H1 (cell line): Measurements from ENCODE around the gene MYLK. TPM values are rescaled to one million over a fixed set of nuclear protein-coding genes. Genes with fewer than 3 reads are reported as not detected.

Experiments used
- CTCF ChIA-PET: fragments of 300-600 bp; sonication (Branson Sonifier 250); formaldehyde crosslinking; loops from one replicate; lab custom pipeline; 2021; ENCODE audit not compliant: partially characterized antibody; lab: Charles Lee
- POLR2A ChIA-PET: fragments of 300-600 bp; sonication (Branson Sonifier 250); formaldehyde crosslinking; loops from one replicate; lab custom pipeline; 2021; ENCODE audit warnings: inconsistent platforms; ENCODE audit not compliant: partially characterized antibody; lab: Charles Lee
- DNase-seq, 2 experiments: peaks; one replicate each; pipeline versions ENCODE4 v3.0.0 to v3.0.0-alpha.2; 2010 to 2022; ENCODE audit warnings: low spot score in 2 of 2, low read depth in 1 of 2, mixed read lengths in 1 of 2
- FAIRE-seq: peaks from 2 replicates; lab custom pipeline; 2011; peaks lifted over from hg19 to GRCh38; lab: Jason Lieb, UNC
- H2AFZ ChIP-seq: 2 replicates; pipeline ENCODE4 v1.8.1; 2012; ENCODE audit warnings: low read length, inconsistent platforms
- H2AK5ac ChIP-seq: 2 replicates; pipeline ENCODE4 v1.6.1; 2013; ENCODE audit warnings: low read depth, low read length
- H2BK120ac ChIP-seq: replicated peaks from 2 replicates; pipeline ENCODE3; 2013; ENCODE audit warnings: low read depth, low read length, inconsistent platforms
- H2BK12ac ChIP-seq: 2 replicates; pipeline ENCODE4 v1.6.1; 2013; ENCODE audit warnings: low read depth, low read length
- H2BK15ac ChIP-seq: 2 replicates; pipeline ENCODE4 v1.6.1; 2013; ENCODE audit warnings: low read length
- H2BK20ac ChIP-seq: 2 replicates; pipeline ENCODE4 v1.6.1; 2013; ENCODE audit warnings: low read length
- H2BK5ac ChIP-seq: 2 replicates; pipeline ENCODE4 v1.6.1; 2013; ENCODE audit warnings: low read depth, low read length
- H3K14ac ChIP-seq: 2 replicates; pipeline ENCODE4 v1.6.1; 2013; ENCODE audit warnings: inconsistent platforms; ENCODE audit not compliant: insufficient read length
- H3K18ac ChIP-seq: 2 replicates; pipeline ENCODE4 v1.6.1; 2013; ENCODE audit warnings: low read length; ENCODE audit errors: extremely low read depth
- H3K23ac ChIP-seq: 2 replicates; pipeline ENCODE4 v1.6.1; 2013; ENCODE audit warnings: inconsistent platforms; ENCODE audit not compliant: insufficient read length
- H3K23me2 ChIP-seq: 2 replicates; pipeline ENCODE4 v1.6.1; 2013; ENCODE audit warnings: low read depth, low read length
- H3K27ac ChIP-seq: 2 replicates; pipeline ENCODE4 v1.6.1; 2011; ENCODE audit warnings: low read depth, low read length, inconsistent platforms
- H3K27me3 ChIP-seq, 4 experiments: replicated peaks in 1 of 4; 1 replicate in 1 of 4; 2 replicates in 3 of 4; pipeline versions ENCODE4 v1.6.1 to v1.8.1; 2011 to 2013; ENCODE audit warnings: low read length in 3 of 4, mild to moderate bottlenecking in 3 of 4, inconsistent platforms in 2 of 4, mixed read lengths in 2 of 4, moderate library complexity in 1 of 4; ENCODE audit not compliant: control insufficient read depth in 3 of 4, insufficient read depth in 3 of 4; ENCODE audit errors: extremely low read depth in 1 of 4
- H3K36me3 ChIP-seq, 4 experiments: 2 replicates each; pipeline versions ENCODE4 v1.6.1 to v1.8.1; 2011 to 2013; ENCODE audit warnings: mild to moderate bottlenecking in 4 of 4, low read length in 3 of 4, moderate library complexity in 2 of 4, control low read depth in 1 of 4, inconsistent platforms in 1 of 4; ENCODE audit not compliant: insufficient read depth in 4 of 4, control insufficient read depth in 2 of 4
- H3K4ac ChIP-seq: replicated peaks from 2 replicates; pipeline ENCODE3; 2013; ENCODE audit warnings: low read length, low read depth, mixed read lengths, inconsistent platforms; ENCODE audit not compliant: insufficient read length
- H3K4me1 ChIP-seq, 4 experiments: replicated peaks in 1 of 4; 1 replicate in 1 of 4; 2 replicates in 3 of 4; pipeline versions ENCODE4 v1.6.1 to v1.8.1; 2011 to 2013; ENCODE audit warnings: low read length in 3 of 4, inconsistent platforms in 2 of 4, mixed read lengths in 1 of 4; ENCODE audit not compliant: insufficient read depth in 4 of 4, control insufficient read depth in 3 of 4
- H3K4me2 ChIP-seq, 2 experiments: 2 replicates each; pipeline versions ENCODE4 v1.6.1 to v1.8.1; 2011 to 2013; ENCODE audit warnings: low read depth in 2 of 2, low read length in 2 of 2, control low read depth in 1 of 2, inconsistent platforms in 1 of 2, mild to moderate bottlenecking in 1 of 2; ENCODE audit not compliant: insufficient read depth in 1 of 2
- H3K4me3 ChIP-seq, 4 experiments: fragments of 200-600, 300-600 bp in 1 of 4; sonication (generic), shearing (Covaris generic), sonication (Bioruptor Twin) in 1 of 4; 2 replicates each; pipeline versions ENCODE4 v1.5.1 to v1.8.1; 2011 to 2016; ENCODE audit warnings: low read length in 4 of 4, low read depth in 3 of 4, control low read depth in 2 of 4, inconsistent platforms in 2 of 4, mild to moderate bottlenecking in 2 of 4, mixed read lengths in 1 of 4, moderate library complexity in 1 of 4; ENCODE audit not compliant: insufficient read depth in 2 of 4; ENCODE audit errors: extremely low read depth in 1 of 4
- H3K56ac ChIP-seq: replicated peaks from 2 replicates; pipeline ENCODE3; 2013; ENCODE audit warnings: low read depth, mild to moderate bottlenecking, mixed read lengths, low read length, inconsistent platforms; ENCODE audit not compliant: insufficient read length
- H3K79me1 ChIP-seq: 2 replicates; pipeline ENCODE4 v1.6.1; 2013; ENCODE audit warnings: low read depth, low read length, control low read depth
- H3K79me2 ChIP-seq, 2 experiments: 2 replicates each; pipeline versions ENCODE4 v1.6.1 to v1.8.1; 2012 to 2013; ENCODE audit warnings: low read length in 2 of 2, mild to moderate bottlenecking in 2 of 2, inconsistent platforms in 1 of 2; ENCODE audit not compliant: insufficient read depth in 2 of 2, control insufficient read depth in 1 of 2
- H3K9ac ChIP-seq, 4 experiments: replicated peaks in 1 of 4; 1 replicate in 1 of 4; 2 replicates in 3 of 4; pipeline versions ENCODE4 v1.6.1 to v1.8.1; 2011 to 2013; ENCODE audit warnings: low read depth in 3 of 4, low read length in 3 of 4, control low read depth in 2 of 4, mild to moderate bottlenecking in 2 of 4, moderate library complexity in 2 of 4, inconsistent platforms in 1 of 4; ENCODE audit errors: extremely low read depth in 1 of 4
- H3K9me3 ChIP-seq, 2 experiments: 2 replicates each; pipeline versions ENCODE4 v1.6.1 to v1.8.1; 2012 to 2013; ENCODE audit warnings: mild to moderate bottlenecking in 2 of 2, moderate library complexity in 2 of 2, control low read depth in 1 of 2, inconsistent platforms in 1 of 2, low read depth in 1 of 2, low read length in 1 of 2, mixed read lengths in 1 of 2; ENCODE audit not compliant: insufficient read depth in 2 of 2
- H4K20me1 ChIP-seq, 2 experiments: replicated peaks in 1 of 2; 2 replicates each; pipeline versions ENCODE3 to v1.8.1; 2011 to 2013; ENCODE audit warnings: inconsistent platforms in 2 of 2, low read length in 2 of 2, mild to moderate bottlenecking in 1 of 2; ENCODE audit not compliant: insufficient read depth in 2 of 2, control insufficient read depth in 1 of 2
- H4K5ac ChIP-seq: 2 replicates; pipeline ENCODE4 v1.6.1; 2013; ENCODE audit warnings: low read length, low read depth, mixed read lengths, inconsistent platforms; ENCODE audit not compliant: insufficient read length
- H4K8ac ChIP-seq: 2 replicates; pipeline ENCODE4 v1.8.0; 2013; ENCODE audit warnings: mild to moderate bottlenecking, moderate library complexity, low read length, inconsistent platforms; ENCODE audit not compliant: insufficient read depth; ENCODE audit errors: extremely low read depth
- H4K91ac ChIP-seq: replicated peaks from 2 replicates; pipeline ENCODE3; 2013; ENCODE audit warnings: low read length, mixed read lengths, inconsistent platforms; ENCODE audit not compliant: insufficient read length
- RXRA ChIP-seq: IDR thresholded peaks from 2 replicates; pipeline ENCODE4 v1.6.1; 2011; ENCODE audit warnings: low read depth, mild to moderate bottlenecking, low read length, moderate library complexity; ENCODE audit not compliant: insufficient read depth
- polyA plus RNA-seq, 7 experiments: library from polyadenylated mRNA; depleted of rRNA in 3 of 7; stranded (reverse) in 5 of 7; unstranded in 2 of 7; fragments of >200 nt in 5 of 7; fragments of 200-250 nt in 2 of 7; gene quantifications; 1 replicate in 5 of 7; 2 replicates in 1 of 7; 4 replicates in 1 of 7; pipeline versions ENCODE4 v1.2.1 to v1.2.3, GENCODE V29; 2011 to 2013; ENCODE audit warnings: missing spikeins in 2 of 7, mixed read lengths in 2 of 7
- total RNA-seq: library from RNA; stranded (reverse); fragmentation: NEBNext Ultra II Directional; extraction: Animal tissue kit (Norgen Biotek cat#: 25700); gene quantifications from 2 replicates; pipeline ENCODE4 v1.2.1, GENCODE V29; 2021

The MYLK gene
- total and polyA plus RNA-seq, 2 of the 8 experiments (the other 6 are each of a cell fraction or from before 2014, with no cell fraction given), result 11.6 to 21.3 TPM

DNA sequence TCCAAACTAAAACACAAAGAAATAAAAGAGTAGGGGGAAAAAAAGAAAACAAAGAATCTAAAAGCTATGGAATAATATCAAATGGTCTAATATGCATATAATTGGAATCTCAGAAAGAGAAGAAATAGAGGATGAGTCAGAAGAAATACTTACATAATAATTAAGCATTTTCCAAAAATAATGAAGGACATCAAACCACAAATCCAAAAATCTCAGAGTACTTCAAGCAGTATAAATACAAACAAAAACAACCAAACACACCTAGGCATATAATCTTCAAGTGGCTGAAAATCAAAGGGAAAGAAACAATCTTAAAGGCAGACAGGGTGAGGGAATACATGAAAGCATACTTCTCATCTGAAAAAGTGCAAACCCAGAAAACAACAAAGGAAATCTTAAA, 46.3 kb downstream of the MYLK start:
- no peak overlapping the region for H3K4me3 ChIP-seq
- H2BK120ac ChIP-seq, result no peak overlapping the region
- H2AFZ ChIP-seq, result no peak overlapping the region
- FAIRE-seq, result no peak
- no peak overlapping the region for H4K5ac ChIP-seq
- POLR2A ChIA-PET, result no interaction called here
- no peak overlapping the region for H3K4ac ChIP-seq
- H3K4me1 ChIP-seq, result no peaks in the 10 kb centered on the region
- peaks cover 13% of the 10 kb centered on the region in 2 experiments for H3K9me3 ChIP-seq
- no peak overlapping the region for H2BK15ac ChIP-seq
- H2BK5ac ChIP-seq, result no peak overlapping the region
- TF ChIP-seq RXRA, result no peak
- no peak overlapping the region for H4K8ac ChIP-seq
- no peak overlapping the region for H3K23ac ChIP-seq
- H3K79me2 ChIP-seq, result no peaks in the 10 kb centered on the region
- no peak overlapping the region for H3K18ac ChIP-seq
- H3K23me2 ChIP-seq, result no peaks in the 10 kb centered on the region
- H3K9ac ChIP-seq, result no peak overlapping the region
- DNase-seq, result no peak
- CTCF ChIA-PET, result no interaction called here
- H3K56ac ChIP-seq, result no peak overlapping the region
- no peak overlapping the region for H2BK12ac ChIP-seq
- H3K79me1 ChIP-seq, result no peaks in the 10 kb centered on the region
- no peaks in the 10 kb centered on the region for H4K20me1 ChIP-seq
- H3K27me3 ChIP-seq, result no peaks in the 10 kb centered on the region
- no peak overlapping the region for H2AK5ac ChIP-seq
- H3K14ac ChIP-seq, result no peak overlapping the region
- no peak overlapping the region for H3K27ac ChIP-seq
- no peaks in the 10 kb centered on the region for H3K36me3 ChIP-seq
- H2BK20ac ChIP-seq, result no peak overlapping the region
- H4K91ac ChIP-seq, result no peak overlapping the region
- no peak overlapping the region for H3K4me2 ChIP-seq
